Measurements from ENCODE around the gene ELK1. TPM values are rescaled to one million over a fixed set of nuclear protein-coding genes. Genes with fewer than 3 reads are reported as not detected.
A peak's percentile ranks its signal among the peaks of the same experiment; 100 is the strongest.

The ELK1 gene
- total RNA-seq, 1 donor from 2014 or later = 30.7 TPM

GRCh38 chrX:47661539-47661938 lies 11.2 kb upstream of the ELK1 start:
- Mint-ChIP-seq H3K9me3 (no peaks in the 10 kb centered on the region), H3K36me3 (no peaks in the 10 kb centered on the region)
- no peak for TF ChIP-seq CTCF (conservative IDR thresholded peaks at IDR 0.05)

GRCh38 chrX:47659421-47659726 lies 9.0 kb upstream of the ELK1 start:
- H3K4me1 Mint-ChIP-seq (ENCODE audit: unreplicated experiment) = peaks cover 4% of the 10 kb centered on the region
- H3K27me3 Mint-ChIP-seq = no peaks in the 10 kb centered on the region
- H3K4me3 Mint-ChIP-seq = peak overlapping the region; percentile 92
- no peaks in the 10 kb centered on the region for H3K36me3 Mint-ChIP-seq
- H3K27ac Mint-ChIP-seq = peak overlapping the region; percentile 99
- no peak for DNase-seq (ENCODE audit: extremely low spot score, unreplicated experiment)
- TF ChIP-seq CTCF (conservative IDR thresholded peaks at IDR 0.05) = no peak
- no peaks in the 10 kb centered on the region for H3K9me3 Mint-ChIP-seq

More at GRCh38 chrX:47661539-47661938, 11.2 kb upstream of the ELK1 start:
- Mint-ChIP-seq H3K27me3 (no peaks in the 10 kb centered on the region), H3K4me1 (ENCODE audit: unreplicated experiment) (peaks cover 4% of the 10 kb centered on the region), H3K4me3 (no peak overlapping the region), H3K27ac (no peak overlapping the region)
- no peak for DNase-seq (ENCODE audit: extremely low spot score, unreplicated experiment)

GRCh38 chrX:47658684-47659420 lies 8.5 kb upstream of the ELK1 start, which contains the start of gene UXT:
TSS of gene UXT (minus strand) at chrX:47659180. CDS start at chrX:47658927, 253 bp downstream.
- H3K4me1 Mint-ChIP-seq (ENCODE audit: unreplicated experiment) = peaks cover 4% of the 10 kb centered on the region
- H3K4me3 Mint-ChIP-seq = peak within 1 kb of the TSS; percentile 92
- peak within 1 kb of the TSS; percentile 99 for H3K27ac Mint-ChIP-seq
- H3K36me3 Mint-ChIP-seq = no peaks in the 10 kb centered on the region
- no peaks in the 10 kb centered on the region for H3K9me3 Mint-ChIP-seq
- DNase-seq (ENCODE audit: extremely low spot score, unreplicated experiment) = peak; percentile 92
- no peaks in the 10 kb centered on the region for H3K27me3 Mint-ChIP-seq
- no peak for TF ChIP-seq CTCF (conservative IDR thresholded peaks at IDR 0.05)

GRCh38 chrX:47658301-47658683 lies 7.9 kb upstream of the ELK1 start:
- no peak for TF ChIP-seq CTCF (conservative IDR thresholded peaks at IDR 0.05)
- H3K36me3 Mint-ChIP-seq = no peaks in the 10 kb centered on the region
- DNase-seq (ENCODE audit: extremely low spot score, unreplicated experiment) = no peak
- H3K27me3 Mint-ChIP-seq = no peaks in the 10 kb centered on the region
- peak overlapping the region; percentile 92 for H3K4me3 Mint-ChIP-seq
- peaks cover 4% of the 10 kb centered on the region for H3K4me1 Mint-ChIP-seq (ENCODE audit: unreplicated experiment)
- no peaks in the 10 kb centered on the region for H3K9me3 Mint-ChIP-seq
- H3K27ac Mint-ChIP-seq = peak overlapping the region; percentile 99

GRCh38 chrX:47651043-47651905 lies 911 bp upstream of the ELK1 start:
- no peak for DNase-seq (ENCODE audit: extremely low spot score, unreplicated experiment)
- H3K9me3 Mint-ChIP-seq = peaks cover 7% of the 10 kb centered on the region
- peak overlapping the region; percentile 97 for H3K4me3 Mint-ChIP-seq
- H3K27ac Mint-ChIP-seq = peak overlapping the region; percentile 98
- H3K27me3 Mint-ChIP-seq = no peaks in the 10 kb centered on the region
- H3K4me1 Mint-ChIP-seq (ENCODE audit: unreplicated experiment) = peaks cover 15% of the 10 kb centered on the region
- TF ChIP-seq CTCF (conservative IDR thresholded peaks at IDR 0.05) = no peak
- peaks cover 17% of the 10 kb centered on the region for H3K36me3 Mint-ChIP-seq
